KBM-7 (cell line): Measurements from ENCODE around the gene TGOLN2.
"Not testable (repeated sequence)": the region's sequence is repeated elsewhere in the genome, so short reads cannot be mapped to it uniquely, and the experiment has no call there.

Experiments
- DNase-seq: peaks from one replicate; pipeline ENCODE4 v3.0.0-alpha.2; 2015
- in situ Hi-C: fragments of 300-500 bp; cut with MboI; formaldehyde crosslinking; loops from 2 replicates; pipeline ENCODE4 v1.14.3; 2020; ENCODE audit warnings: low sequenced_read_pairs, low pct_unique_long_range_greater_than_20kb, mixed read lengths

The TGOLN2 gene

GRCh38 chr2:85341269-85342029 is 13.7 kb upstream of the TGOLN2 start:
- DNase-seq = no peak
- in situ Hi-C loops = no loop called here

GRCh38 chr2:85340034-85340892 is 12.5 kb upstream of the TGOLN2 start:
- no peak for DNase-seq
- in situ Hi-C loops = no loop called here

GRCh38 chr2:85334928-85335327 is 7.1 kb upstream of the TGOLN2 start:
- in situ Hi-C loops = no loop called here
- no peak for DNase-seq

GRCh38 chr2:85333877-85334276 is 6.1 kb upstream of the TGOLN2 start:
- in situ Hi-C loops, DNase-seq: not testable (repeated sequence)

GRCh38 chr2:85330839-85331636 is 3.2 kb upstream of the TGOLN2 start:
- in situ Hi-C loops = no loop called here
- no peak for DNase-seq

GRCh38 chr2:85329701-85330100 is 1.9 kb upstream of the TGOLN2 start:
- DNase-seq, in situ Hi-C loops: not testable (repeated sequence)

- DNase-seq = no peak
- in situ Hi-C loops = no loop called here
Measured at GRCh38 chr2:85329181-85329651, 1.4 kb upstream of the TGOLN2 start.

- DNase-seq = peak; percentile 36
- in situ Hi-C loops = no loop called here
Measured at GRCh38 chr2:85327160-85327821, 498 bp downstream of the TGOLN2 start.

GRCh38 chr2:85326406-85327159 is 1.2 kb downstream of the TGOLN2 start:
- peak; percentile 79 for DNase-seq
- in situ Hi-C loops = no loop called here

GRCh38 chr2:85325466-85325811 is 2.4 kb downstream of the TGOLN2 start:
- no peak for DNase-seq
- in situ Hi-C loops = no loop called here

GRCh38 chr2:85324639-85325465 is 2.9 kb downstream of the TGOLN2 start:
- DNase-seq = peak; percentile 16
- in situ Hi-C loops = no loop called here

- in situ Hi-C loops, DNase-seq: not testable (repeated sequence)
Measured at GRCh38 chr2:85323988-85324367, 3.8 kb downstream of the TGOLN2 start.

GRCh38 chr2:85323351-85323987 is 4.3 kb downstream of the TGOLN2 start:
- in situ Hi-C loops = no loop called here

GRCh38 chr2:85319796-85320195 is 8.0 kb downstream of the TGOLN2 start:
- no peak for DNase-seq
- in situ Hi-C loops = no loop called here

More at GRCh38 chr2:85323351-85323987, 4.3 kb downstream of the TGOLN2 start:
- no peak for DNase-seq

- DNase-seq = peak; percentile 14
- in situ Hi-C loops = no loop called here
Measured at GRCh38 chr2:85318222-85319074, 9.3 kb downstream of the TGOLN2 start.

GRCh38 chr2:85315921-85316320 is 11.9 kb downstream of the TGOLN2 start:
- in situ Hi-C loops, DNase-seq: not testable (repeated sequence)
